GM19240 (cell line): ENCODE measurements around the gene TCN1.
"Not testable (repeated sequence)": the region's sequence is repeated elsewhere in the genome, so short reads cannot be mapped to it uniquely, and the experiment has no call there.

Experiments used
- DNase-seq: peaks from one replicate; pipeline ENCODE4 v3.0.0; 2011; ENCODE audit warnings: low spot score; ENCODE audit not compliant: insufficient read length

The TCN1 gene

DNA sequence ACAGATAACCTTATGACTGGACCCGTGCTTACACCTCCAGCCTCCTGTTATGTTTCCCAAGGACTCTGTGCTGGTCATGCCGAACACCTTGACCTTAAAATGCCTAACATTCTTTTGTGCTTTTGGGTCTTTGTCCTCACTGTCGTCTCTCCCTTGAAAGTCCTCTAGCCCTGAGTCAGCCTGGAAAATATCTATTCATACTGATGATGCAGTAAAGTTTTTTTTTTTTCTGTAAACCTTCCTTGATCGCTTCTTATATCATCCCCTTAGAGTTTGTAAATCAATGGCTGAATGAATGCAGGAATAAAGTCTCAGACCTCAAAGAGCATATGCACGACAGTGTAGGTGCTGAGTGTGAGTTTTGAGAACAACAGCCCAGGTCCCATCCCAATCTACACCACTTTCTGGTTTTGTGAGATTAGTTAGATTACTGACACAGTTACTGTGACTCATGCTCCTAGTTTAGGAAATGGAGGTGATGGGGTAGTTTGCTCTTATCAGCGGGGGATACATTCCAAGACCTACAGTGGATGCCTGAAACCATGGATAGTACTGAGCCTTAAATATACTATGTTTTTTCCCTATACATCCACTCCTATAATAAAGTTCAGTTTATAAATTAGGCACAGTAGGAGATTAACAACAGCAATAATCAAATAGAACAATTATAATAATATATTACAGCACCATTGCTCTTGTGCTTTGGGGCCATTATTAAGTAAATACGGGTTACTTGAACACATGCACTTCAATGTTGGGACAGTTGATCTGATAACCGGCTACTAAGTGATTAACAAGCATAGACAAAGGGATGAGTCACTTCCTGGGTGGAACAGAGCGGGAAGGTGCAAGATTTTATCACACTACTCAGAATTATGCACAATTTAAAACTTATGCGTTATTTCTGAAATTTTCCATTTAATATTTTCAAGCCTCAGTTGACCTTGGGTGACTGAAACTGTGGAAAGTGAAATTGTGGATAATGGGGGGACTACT lies 8.6 kb downstream of the TCN1 start:
- DNase-seq: no peak

DNA sequence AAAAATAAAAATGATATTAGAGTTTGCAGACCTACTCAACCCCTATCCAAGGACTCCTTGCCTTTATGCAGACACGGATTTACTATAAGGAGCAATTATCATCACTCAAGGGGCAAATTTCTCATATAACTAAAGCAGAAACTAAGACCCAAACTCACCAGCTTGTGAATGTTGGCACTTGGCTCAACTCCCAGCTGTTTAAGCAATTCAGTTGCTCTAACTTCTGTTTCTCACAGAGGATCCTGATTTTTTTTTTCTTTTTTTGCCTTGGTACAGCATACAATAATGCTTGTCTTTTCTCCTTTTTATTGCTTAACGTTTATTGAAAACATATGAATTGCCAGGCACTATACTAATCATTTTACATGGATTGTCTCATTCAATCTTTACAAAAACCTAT lies 11.4 kb downstream of the TCN1 start:
- no peak for DNase-seq

DNA sequence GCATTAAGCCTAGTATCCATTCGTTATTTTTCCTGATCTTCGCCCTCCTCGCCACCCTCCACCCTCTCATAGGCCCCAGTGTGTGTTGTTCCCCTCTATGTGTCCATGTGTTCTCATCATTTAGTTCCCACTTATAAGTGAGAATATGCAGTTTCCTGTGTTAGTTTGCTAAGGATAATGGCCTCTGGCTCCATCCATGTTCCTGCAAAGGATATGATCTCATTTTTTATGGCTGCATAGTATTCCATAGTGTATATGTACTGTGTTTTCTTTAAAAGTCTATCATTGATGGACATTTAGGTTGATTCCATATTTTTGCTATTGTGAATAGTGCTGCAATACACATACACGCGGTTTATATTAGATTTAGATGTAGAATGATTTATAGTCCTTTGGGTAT lies 14.9 kb downstream of the TCN1 start:
- not testable (repeated sequence) for DNase-seq

DNA sequence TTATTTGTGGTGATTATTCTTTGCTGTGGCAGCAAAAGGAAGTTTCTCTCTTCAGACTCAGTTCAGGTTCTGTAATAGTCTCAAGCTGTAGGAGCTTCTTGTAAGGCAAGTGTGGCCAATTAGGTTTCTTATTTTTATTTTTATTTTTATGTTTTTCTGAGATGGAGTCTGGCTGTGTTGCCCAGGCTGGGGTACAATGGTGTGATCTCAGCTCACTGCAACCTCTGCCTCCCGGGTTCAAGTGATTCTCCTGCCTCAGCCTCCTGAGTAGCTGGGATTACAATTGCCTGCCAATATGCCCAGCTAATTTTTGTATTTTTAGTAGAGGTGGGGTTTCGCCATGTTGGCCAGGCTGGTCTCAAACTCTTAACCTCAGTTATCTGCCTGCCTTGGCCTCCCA lies 16.7 kb downstream of the TCN1 start:
- DNase-seq: not testable (repeated sequence)

DNA sequence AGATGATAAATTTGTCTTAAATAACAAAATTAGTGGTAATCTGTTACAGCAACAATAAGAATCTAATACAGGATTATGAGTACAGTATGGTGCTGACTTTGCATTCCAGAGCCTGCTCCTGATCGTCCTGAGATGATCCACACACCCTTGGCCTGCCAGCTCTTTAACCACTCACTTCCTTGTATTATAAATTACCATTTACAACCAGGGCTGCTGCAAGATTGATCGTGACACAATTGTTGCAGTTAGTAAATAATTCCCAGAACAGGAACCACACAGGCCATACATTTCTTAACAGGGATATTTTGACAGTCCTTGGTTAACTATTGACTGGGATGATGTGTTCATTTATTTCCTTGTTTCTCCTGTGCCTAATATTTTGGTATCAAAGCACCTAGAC lies 17.2 kb downstream of the TCN1 start:
- no peak for DNase-seq

DNA sequence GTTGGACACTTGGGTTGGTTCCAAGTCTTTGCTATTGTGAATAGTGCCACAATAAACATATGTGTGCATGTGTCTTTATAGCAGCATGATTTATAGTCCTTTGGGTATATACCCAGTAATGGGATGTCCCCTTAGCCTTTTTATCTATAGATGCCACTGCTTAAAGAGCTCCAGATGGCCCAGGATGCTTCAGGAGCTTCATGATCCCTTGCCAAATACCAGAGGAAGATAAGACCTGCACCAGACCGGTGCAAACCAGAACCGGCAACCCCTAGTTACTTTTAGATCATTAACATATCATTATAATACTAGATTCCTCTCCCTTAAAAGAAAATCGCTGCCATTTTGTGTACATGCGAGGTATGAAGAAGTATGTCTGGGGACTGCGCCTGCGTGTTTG lies 17.8 kb downstream of the TCN1 start:
- DNase-seq: not testable (repeated sequence)

DNA sequence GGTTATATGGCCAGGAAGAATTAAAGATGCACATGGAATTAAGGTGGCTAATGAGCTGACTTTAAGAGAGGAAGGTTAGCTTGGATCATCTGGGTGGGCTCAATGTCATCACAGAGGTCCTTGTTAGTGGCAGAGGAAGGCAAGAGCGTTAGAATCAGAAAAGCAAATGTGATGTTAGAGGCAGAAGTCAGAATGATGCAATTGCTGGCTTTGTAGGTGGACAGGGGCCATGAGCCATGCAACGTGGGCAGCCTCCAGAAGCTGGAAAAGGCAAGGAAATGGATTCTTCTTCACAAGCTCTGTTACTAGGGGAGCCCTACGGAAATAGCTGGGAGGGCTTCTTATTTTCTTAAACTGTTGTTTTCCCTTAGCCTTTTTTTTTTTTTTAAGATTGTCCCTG lies 18.7 kb downstream of the TCN1 start:
- DNase-seq: no peak

DNA sequence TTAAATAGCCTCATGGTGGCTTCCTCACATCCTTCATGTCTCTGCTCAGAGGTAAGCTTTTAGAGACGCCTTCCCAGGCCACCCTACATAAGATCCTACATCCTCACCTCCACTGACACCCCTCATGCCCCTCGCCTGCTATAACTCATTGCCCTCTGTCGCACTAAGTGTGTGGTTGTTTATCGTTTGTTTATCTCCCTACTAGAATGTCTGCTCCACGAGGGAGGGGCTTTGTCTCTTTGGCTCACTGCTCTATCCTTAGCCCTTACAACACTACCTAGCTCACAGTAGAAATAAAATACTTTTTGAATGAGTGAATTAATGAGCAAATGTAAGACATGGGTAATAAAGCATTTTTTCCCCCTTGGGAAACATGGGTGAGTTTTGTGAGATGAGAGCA lies 19.7 kb downstream of the TCN1 start:
- DNase-seq: no peak

DNA sequence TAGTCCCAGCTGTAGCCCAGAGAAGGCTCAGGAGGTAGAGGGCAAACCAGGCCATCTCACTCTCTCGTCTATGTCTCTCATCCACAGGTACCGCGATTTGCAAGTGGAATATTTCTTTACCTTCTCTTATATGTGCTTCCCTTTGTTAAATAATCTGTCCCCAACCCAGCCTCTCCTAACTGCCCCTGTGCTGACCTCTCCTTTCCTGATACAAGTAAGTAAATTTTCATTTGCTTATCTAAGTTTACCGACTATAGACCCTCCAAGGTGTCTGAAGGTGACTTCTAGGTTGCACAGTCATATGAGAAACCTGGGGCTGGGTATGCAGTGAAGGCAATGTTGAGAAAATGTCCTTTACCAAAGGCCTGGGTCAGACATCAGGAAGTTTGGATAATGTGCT lies 20.9 kb downstream of the TCN1 start, which contains the start of gene CBLIF:
CBLIF (minus strand) TSS at position 101 of the 400 bp plus-strand sequence; CDS start at position 55, 46 bp downstream.
- DNase-seq: no peak

DNA sequence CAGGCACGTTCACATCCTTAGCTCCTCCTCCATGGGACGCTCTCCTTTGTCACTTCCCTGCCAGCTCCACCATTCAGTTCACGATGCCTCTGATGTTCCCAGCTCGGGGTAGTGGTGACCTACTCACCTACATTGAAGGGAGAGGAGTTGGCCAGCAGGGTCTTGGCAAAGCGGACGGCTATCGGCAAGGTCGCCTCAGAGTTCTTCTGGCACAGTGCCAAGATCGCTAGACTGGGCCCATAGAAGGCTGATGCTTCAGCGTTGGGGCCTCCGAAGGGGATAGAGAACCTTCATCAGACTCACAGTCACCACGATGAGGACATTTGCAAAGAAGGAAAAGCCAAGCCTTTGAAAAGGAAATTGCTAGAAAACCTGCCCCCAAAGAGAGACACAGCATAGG lies 24.0 kb downstream of the TCN1 start:
- DNase-seq: no peak

DNA sequence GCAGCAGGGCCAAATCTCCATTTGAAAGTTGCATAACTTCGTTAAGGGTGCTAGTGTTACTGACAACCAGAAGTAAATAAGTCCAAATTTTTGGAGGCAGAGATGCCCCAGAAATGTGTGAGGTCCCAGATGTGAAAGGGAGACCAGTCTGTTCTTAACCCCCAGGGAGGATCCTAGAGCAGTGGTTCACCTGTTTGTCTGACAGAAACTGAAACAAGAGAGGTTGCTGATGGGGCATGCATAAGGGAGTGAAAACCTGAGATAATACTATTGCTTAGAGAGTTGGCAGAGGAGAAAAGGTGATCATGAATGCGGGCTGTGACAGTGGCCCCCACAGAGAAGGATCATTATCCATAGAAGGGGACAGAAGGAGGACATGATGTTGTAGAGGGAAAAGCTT lies 24.8 kb downstream of the TCN1 start:
- no peak for DNase-seq

DNA sequence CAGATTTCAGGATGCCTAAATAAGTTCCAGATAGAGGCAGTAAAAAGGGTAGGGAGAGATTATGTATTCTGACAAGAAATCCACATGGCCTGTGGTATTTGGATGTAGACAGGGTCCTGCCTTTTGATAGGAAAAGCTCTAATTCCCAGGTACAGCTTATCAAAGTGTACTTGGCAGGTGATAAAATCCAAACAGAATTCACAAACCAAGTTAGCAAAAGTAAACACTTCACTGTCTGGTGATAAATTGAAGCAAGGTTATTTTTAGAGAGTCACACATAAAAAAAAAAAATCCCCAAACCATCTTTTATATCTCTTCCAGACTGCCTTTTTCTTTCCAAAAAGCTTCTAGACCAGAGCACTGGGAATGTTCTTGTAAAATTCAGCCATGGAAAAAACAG lies 26.7 kb downstream of the TCN1 start:
- no peak for DNase-seq

DNA sequence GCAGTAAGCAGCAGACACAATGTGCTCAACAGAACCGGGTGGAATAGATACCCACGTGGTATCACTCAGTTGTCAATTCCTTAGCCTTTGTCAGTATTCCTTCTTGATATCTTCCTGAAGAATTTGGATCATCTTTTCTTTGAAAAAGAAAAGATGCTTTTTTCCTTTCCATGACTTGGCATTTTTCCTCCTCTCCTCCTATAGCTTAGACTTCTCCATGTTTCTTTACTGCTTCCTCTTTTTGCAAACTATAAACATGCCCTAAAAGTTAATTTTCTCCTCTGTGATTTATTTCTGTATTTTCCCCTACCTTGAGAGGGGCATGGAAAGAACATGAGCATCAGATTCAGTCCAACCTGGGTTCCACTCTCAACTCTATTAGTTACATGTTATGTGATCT lies 32.7 kb downstream of the TCN1 start:
- DNase-seq: no peak

DNA sequence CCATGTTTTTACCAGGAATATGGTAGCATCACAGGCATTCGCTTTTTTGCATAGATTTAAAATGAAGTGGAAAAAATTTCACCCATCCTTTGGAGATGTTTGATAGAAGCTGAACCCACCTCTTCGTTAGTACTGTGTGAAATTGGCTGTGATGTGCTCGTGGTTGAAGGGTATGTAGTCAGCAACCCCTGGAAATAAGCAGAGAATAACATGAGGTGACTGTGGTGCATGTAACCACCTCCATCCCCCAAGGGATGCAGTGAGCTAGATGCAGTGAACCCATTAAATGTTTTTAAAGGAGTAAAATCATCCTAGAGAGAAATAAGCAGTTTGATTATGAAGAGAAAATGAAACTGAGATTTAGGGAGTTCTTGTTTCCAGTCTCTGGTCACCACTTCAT lies 36.9 kb downstream of the TCN1 start:
- DNase-seq: no peak

DNA sequence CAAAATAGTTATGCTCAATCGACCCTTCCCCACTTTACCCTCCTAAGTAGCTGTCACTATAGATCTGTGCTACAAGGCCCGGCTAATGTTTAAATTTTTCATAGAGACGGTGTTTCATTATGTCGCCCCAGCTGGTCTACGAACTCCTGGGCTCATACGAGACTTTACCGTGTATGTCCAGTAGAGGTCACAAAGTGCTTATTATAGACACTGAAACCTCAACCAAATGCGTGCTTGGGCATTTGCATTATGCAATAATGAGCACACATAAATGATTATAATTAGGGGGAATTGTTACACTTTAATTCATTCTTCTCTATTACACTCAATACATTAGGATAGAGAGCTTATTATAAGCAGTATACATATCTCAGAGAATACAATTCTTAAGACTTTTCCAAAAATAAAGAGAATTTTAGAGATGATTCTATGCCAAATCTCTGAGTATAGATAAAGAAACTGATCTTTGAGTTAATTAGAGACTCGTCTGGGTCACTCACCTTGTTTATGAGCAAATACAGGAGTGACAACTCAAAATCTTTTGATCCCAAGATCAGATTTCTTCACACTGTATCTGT lies 43.2 kb downstream of the TCN1 start:
- DNase-seq: no peak

DNA sequence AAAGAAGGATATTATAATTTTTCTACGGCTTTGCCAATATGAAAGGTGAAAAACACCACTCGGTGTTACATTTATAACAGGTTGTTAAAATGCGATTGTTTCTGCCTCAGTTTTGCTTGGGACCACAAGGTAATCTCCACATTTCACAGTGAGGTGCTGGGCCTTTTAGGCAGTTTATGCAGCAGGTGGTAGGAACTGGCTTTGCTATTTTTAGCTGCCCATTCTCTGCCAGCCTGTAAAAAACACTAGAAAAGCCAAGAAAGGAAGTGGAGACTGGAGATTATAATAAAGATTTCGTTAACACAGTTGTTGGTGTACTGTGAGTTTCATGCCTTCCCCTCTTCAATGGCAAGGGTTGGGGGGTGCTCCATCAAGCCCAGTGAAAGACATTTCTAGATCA lies 47.7 kb downstream of the TCN1 start:
- no peak for DNase-seq

DNA sequence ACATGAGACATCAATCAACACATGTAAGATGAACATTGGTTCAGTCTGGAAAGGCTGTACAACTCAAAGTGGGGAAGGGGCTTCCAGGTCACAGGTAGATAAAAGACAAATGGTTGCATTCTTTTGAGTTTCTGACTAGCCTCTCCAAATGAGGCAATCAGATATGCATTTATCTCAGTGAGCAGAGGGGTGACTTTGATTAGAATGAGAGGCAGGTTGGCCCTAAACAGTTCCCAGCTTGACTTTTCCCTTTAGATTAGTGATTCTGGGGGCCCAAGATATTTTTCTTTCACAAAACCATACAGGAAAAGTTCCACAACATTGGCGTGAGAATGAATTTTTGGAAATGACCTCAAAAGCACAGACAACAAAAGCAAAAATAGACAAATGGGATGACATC lies 49.9 kb downstream of the TCN1 start:
- not testable (repeated sequence) for DNase-seq

DNA sequence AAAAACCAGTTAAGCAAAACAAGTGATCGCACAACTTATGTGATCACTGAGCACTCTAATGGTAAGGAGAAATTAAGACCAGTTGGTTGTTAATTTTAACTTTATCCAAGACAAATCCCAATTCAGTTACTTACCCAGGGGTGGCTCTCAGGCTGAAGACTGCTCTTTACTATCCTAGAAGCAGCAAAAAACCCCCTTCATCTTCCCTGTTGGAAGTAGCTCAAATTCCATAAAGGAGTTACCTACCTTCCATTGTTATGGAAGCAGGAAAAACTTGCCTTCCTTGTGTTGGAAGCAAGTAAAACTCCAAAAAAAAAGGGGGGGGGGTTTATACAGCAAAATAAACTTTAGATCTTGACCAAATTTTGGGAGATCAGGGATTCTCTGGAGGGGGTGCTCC lies 50.5 kb downstream of the TCN1 start:
- no peak for DNase-seq

DNA sequence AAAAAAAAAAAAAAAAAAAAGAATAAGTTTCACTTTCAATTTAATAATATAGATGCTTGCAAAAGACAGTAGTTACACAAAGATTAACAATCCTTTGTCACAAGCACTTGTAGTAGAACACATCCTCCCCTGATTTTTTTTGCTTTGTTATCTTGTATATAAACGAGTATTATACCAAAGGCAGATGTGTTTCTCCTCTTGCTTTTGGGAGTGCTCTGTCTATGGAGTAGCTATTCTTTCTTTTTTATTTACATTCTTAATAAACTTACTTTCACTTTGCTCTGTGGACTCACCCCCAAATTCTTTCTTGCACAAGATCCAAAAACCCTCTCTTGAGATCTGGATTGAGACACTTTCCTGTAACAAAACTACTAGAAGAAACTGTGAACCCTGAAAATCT lies 52.3 kb downstream of the TCN1 start:
- DNase-seq: no peak

DNA sequence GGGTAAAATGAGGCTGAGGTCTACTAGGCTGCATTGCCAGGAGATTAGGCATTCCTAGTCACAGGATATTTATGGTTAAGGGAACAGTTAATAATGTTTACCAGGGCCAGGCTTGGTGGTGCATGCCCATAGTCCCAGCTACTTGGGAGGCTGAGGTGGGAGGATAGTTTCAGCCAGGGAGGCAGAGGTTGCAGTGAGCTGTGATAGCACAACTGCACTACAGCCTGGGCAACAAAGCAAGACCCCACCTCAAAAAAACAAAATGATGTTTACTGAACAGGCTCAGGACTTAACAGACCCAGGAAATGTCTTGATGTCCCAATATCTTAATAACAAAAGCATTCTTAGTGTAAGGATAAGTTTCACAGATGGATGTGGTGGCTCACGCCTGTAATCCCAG lies 52.9 kb downstream of the TCN1 start:
- DNase-seq: no peak

DNA sequence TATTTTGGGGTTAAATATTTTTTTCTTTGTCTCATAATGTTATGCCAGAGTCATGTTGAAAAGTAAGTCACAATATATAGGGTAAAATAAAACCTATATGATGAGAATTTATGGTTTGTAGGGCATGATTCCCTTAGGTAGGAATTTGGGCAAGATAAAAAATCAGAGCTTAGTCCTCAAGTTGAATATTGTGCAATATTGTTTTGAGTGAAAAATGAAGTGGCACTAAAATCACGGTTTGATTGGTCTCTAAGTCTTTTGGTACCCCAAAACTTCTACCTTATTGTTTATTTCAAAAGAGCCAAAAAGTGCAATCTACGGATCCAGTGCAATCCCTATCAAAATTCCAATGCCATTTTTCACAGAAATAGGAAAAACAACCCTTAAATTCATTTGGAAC lies 54.1 kb downstream of the TCN1 start:
- no peak for DNase-seq

DNA sequence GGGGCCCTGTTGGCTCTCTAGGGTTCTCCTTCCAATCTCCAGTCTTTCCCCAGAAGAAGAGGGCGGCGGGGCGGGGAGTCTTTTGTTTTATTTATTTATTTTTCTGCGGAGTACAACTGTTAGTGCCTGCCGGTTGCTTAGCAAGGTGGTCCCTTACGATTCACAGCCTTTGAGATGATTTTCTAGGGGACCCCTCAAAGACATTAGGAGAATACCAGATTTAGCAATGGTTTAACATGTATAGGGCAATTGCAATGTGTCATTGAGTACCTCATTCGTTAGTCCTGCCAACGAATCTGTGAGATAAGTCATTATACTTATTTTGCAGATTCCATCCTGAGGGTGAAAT lies 55.4 kb downstream of the TCN1 start:
- no peak for DNase-seq
